Activated CD4-positive, CD25-positive, alpha-beta regulatory T cell treated with anti-CD3 and anti-CD28 coated beads, Interleukin-2, amount 50 U/mL, for 16 hours (primary cell): ENCODE results near the gene KIF25.

Source experiments
- DNase-seq: peaks from one replicate; pipeline ENCODE4 v3.0.0-alpha.2; 2020; ENCODE audit warnings: low read depth, low spot score

KIF25 gene, protein sequence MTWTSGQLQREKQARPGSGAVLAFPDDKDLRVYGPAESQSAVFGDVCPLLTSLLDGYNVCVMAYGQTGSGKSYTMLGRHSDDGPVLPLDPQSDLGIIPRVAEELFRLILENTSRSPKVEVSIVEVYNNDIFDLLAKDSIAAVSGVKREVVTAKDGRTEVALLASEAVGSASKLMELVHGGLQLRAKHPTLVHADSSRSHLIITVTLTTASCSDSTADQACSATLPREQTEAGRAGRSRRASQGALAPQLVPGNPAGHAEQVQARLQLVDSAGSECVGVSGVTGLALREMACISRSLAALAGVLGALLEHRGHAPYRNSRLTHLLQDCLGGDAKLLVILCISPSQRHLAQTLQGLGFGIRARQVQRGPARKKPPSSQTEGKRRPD

DNA sequence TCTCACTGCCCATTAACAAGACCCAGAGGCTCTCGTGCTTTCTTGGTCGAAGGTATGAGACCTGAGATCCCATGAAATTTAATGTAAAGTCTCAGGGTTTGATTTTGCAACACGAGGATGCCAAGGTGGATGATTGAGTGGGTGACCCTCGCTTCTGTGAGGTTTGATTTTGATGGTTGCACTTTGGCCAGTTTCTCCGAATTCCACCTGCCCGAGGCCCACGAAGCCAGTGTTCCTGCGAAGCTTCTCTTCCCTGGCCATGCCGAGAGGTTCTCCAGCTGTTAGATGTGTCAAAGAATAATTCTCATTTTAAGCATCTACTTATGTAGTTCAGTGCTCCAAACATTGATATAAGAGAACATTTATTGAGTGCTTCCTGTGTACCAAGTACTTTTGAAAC, at the start of gene KIF25:
TSS of gene KIF25 (plus strand) at position 30 of the 400 bp plus-strand sequence. CDS start 31,915 bp downstream, outside the sequence.
- DNase-seq, result no peak

DNA sequence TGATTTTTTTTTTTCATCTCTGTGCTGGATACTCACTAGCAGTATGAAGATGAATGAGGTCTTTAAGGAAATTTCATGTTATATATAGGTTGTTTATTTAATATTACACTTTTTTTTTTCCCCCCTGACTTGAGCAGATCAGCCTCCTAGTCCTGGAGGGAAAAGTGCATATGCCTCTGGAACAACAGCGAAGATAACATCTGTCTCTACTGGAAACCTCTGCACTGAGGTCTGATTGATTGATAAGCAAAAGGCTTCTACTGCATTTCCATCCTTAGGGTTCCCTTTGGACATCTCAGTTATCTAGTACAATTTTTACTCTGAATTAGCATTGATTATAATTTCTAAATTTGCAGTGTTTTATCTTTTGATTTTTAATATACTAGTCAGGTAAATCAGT, 49.8 kb upstream of the KIF25 start:
- no peak for DNase-seq

- DNase-seq, result no peak
Observed at GRCh38 chr6:167948716-167949115, 48.8 kb upstream of the KIF25 start.

DNA sequence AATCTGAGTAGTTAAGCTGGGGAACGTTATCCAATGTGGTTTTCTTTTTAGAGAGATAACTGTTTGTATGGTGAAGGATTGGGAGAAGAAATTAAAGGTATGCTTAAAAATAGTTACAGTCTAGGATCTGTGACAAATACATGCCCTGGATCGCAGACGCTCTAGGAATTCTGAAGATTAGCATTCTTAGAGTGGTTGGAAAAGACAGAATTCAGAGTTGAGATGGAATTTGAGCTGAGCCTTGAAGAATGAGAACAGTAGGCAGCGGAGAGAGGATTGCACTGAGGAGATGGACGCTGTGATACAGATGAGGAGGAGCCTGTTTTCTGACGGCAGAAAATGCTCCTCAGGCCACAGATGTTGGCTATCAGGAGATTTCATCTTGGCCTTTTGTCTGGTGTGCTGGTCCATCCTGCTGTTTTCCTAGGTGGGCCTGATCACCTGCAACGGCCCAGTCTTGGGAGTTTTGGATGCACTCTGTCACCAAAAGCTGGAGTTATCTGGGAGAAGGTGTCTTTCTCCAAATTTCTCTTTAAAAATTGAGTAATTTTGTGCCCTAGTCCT, 48.3 kb upstream of the KIF25 start:
- no peak for DNase-seq

DNA sequence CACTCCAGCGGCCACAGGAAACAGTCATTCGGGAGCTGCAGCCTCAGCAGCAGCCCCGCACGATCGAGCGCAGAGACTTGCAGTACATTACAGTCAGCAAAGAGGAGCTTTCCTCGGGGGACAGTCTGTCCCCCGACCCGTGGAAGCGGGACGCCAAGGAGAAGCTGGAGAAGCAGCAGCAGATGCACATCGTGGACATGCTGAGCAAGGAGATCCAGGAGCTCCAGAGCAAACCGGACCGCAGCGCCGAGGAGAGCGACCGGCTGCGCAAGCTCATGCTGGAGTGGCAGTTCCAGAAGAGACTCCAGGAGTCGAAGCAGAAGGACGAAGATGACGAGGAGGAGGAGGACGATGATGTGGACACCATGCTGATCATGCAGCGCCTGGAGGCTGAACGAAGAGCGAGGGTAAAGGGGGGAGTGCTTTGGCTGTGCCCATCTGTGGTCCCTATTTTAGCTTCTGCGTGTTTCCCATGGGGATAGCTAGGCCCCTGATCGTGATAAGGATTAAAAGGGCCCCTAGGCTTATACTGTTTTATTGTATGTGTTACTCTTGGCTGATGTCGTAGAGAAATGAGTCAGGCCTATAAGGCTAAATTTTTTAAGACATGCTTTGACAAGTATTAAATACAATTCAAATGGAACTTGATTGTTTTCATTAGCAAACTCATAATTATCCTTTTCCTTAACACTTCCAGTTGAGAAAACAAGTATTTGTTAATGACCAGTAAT, 45.5 kb upstream of the KIF25 start:
- no peak for DNase-seq

DNA sequence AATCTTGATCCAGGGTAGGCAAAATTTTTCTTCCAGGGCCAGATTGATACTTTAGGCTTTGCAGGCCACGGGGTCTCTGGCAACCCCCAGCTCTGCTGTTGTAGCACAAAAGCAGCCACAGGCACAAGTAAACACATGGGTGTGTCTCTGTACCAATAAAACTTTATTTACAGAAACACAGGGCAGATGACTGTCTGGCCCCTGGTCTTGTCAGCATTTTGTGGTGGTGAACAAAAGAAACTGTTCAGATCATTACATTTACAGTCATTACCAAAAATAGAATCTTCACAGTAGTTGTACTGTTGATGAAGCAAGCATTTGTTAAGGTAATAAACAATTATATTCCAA, 45.0 kb upstream of the KIF25 start:
- no peak for DNase-seq

- no peak for DNase-seq
Observed at GRCh38 chr6:167953551-167953950, 43.9 kb upstream of the KIF25 start.

DNA sequence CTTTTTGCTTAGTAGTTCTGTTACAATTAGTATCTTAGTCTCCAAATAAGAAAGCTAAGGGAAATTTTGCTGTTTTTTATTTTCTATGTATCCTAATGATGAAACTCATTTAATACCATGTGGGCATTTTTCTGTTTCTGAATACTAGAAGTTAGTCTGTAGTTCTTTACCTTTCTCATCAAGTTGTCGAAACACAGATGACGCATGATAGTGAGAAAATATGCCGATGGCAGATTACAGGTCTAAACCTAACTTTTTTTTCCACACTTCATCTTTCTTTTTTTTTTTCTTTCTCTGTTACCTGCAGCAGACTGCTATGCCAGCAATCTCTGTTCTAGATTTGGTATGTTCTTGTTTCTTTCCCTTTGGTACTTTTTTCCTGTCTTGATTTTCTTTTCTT, 43.3 kb upstream of the KIF25 start:
- DNase-seq, result no peak

- no peak for DNase-seq
Observed at GRCh38 chr6:167956491-167956890, 41.0 kb upstream of the KIF25 start.

- DNase-seq, result no peak
Observed at GRCh38 chr6:167956983-167957492, 40.4 kb upstream of the KIF25 start.

- DNase-seq, result no peak
Observed at GRCh38 chr6:167957626-167958025, 39.8 kb upstream of the KIF25 start.

DNA sequence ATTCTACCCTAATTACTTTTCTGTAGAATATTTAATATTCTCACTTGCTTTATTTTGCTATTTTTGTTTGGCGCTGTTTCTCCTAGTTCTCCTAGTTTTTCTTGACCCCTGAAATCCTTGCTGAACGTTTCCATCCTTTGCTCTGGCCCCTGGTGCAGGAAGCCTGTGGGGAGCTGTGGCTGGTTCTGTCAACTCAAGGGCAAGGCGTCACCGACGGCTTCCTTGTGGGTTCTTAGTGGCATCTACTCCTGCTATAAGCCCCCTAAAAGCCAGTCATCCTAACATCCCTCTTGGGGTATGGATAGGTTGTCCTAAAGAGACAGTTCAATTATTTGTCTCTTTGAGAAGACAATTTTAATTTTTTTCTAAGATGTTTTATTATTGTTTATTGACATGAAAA, 36.9 kb upstream of the KIF25 start:
- no peak for DNase-seq

DNA sequence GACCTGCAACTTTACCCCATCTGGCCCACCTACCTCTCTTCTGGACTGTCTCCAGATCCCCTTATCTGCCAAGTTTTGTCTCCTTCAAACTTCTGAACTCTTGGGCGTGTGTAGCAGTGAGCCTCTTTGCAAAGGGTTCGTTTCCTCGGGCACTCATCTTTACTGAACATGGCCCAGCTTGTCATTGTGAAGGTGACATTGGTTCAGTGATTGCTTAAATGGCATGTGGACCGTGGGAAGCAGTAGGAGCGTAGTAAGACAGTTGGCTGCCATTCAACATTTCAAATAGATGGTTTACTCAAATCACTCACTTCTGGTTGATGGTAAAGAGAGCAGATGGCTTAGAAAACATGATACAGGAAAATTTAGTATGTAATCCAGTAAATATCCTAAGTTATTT, 34.8 kb upstream of the KIF25 start:
- no peak for DNase-seq

GRCh38 chr6:167963589-167964057, 33.8 kb upstream of the KIF25 start:
- DNase-seq, result no peak

DNA sequence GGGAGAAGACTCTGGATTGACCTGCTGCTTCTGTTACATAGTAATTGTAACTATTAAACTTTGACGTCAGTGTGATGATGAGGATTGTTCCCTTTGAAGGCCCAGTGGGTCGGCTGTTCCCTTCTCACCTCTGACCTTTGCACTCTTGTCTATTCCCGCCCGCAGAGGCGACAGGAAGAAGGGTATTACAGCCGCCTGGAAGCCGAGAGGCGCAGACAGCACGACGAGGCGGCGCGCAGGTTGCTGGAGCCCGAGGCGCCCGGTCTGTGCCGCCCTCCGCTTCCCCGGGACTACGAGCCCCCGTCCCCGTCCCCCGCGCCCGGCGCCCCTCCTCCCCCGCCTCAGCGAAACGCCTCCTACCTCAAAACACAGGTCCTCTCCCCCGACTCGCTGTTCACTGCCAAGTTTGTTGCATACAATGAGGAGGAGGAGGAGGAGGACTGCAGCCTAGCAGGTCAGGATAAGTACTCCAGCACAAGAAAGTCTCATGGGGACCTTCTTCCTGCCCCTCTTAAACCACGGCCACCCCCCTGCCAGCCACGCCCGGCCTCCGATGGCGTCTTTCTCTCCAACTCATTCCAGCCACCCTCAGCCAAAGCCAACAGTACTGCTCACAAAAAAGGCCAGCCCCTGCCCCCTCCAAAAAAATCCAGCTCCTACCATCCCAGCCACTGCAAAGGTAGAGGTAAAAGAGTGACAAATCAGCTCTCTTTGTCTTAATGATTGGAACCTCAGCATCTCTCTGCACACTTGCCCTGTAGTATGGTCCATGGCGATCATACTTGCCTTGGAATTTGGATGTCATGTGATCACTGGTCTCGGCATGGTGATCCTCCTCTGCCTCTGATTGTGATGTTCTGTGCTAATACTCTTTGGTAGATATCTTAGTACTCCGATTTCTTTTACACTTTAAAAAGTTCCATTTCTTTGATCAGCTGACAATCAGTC, 31.6 kb upstream of the KIF25 start:
- no peak for DNase-seq

DNA sequence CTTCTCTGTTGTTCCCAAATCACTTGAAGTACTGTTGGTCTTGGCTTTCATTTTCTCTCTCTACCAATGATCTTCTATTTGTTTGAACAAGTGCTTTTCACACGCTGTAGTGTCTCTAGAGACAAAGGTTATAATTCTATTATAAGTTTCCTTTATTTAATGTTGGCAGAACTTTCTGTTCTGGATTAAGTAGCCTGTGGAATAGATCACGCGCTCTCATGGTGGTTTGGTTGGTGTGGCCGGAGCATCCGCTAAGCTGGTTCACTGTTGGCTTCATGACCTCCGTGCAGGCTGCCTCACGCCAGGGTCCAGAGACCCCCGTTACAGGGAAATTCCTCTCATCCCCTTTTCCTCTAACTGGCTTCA, 30.9 kb upstream of the KIF25 start:
- DNase-seq, result no peak

DNA sequence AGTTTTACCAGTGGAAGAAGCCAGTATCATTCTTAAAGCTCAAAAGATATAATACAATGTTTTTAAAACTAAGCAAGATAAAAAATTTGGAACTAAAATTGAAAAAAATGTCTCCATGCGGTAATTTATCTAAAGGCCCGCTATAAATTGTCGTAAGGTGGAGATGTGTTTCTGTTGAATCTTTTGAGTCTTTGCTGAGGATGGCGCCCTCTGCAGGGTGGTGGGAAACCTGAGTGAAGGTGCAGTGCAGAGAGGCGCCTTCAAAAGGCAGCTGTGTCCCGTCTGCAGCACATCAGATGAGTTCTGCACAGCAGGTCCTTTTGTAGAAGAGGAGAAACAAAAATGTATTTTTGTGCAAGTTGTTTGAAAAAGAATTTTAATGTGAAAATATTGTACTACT, 29.4 kb upstream of the KIF25 start:
- DNase-seq, result no peak

- no peak for DNase-seq
Observed at GRCh38 chr6:167970230-167970629, 27.2 kb upstream of the KIF25 start.

- DNase-seq, result no peak
Observed at GRCh38 chr6:167972193-167972592, 25.3 kb upstream of the KIF25 start.

GRCh38 chr6:167973148-167973885, 24.2 kb upstream of the KIF25 start:
- DNase-seq, result no peak
